ENCODE measurements around the gene F11. TPM values are rescaled to one million over a fixed set of nuclear protein-coding genes. Genes with fewer than 3 reads are reported as not detected.
"Not testable (repeated sequence)": the region's sequence is repeated elsewhere in the genome, so short reads cannot be mapped to it uniquely, and the experiment has no call there.

Gene F11
- total RNA-seq, 4 donors from 2014 or later: 0.48 to 0.67 TPM; not detected in 2

GRCh38 chr4:186255122-186255521, 10.9 kb upstream of the F11 start:
- intact Hi-C loops (cut with DNase I; ENCODE audit: low total_unique reads): no loop called here
- no peaks in the 10 kb centered on the region for H3K36me3 ChIP-seq
- DNase-seq: no peak
- no peaks in the 10 kb centered on the region for H3K27me3 ChIP-seq
- H3K9me3 ChIP-seq: no peaks in the 10 kb centered on the region
- H3K27ac ChIP-seq: no peak overlapping the region
- TF ChIP-seq POLR2A (IDR thresholded peaks at IDR 0.05) (no peak), CTCF (IDR thresholded peaks at IDR 0.05) (no peak)
- no peak overlapping the region for H3K4me3 ChIP-seq
- no peaks in the 10 kb centered on the region for H3K4me1 ChIP-seq

- Histone ChIP-seq H3K9me3 (no peaks in the 10 kb centered on the region), H3K27ac (no peak overlapping the region), H3K4me1 (no peaks in the 10 kb centered on the region), H3K36me3 (no peaks in the 10 kb centered on the region), H3K4me3 (no peak overlapping the region), H3K27me3 (no peaks in the 10 kb centered on the region)
- intact Hi-C loops (cut with DNase I; ENCODE audit: low total_unique reads): no loop called here
- DNase-seq: no peak
- no peak for TF ChIP-seq CTCF (IDR thresholded peaks at IDR 0.05)
- TF ChIP-seq POLR2A (IDR thresholded peaks at IDR 0.05): no peak
These were observed 7.7 kb upstream of the F11 start for GRCh38 chr4:186258216-186258811.

GRCh38 chr4:186260117-186260503, 5.9 kb upstream of the F11 start:
- Histone ChIP-seq H3K4me1 (no peaks in the 10 kb centered on the region), H3K36me3 (no peaks in the 10 kb centered on the region), H3K27ac (no peak overlapping the region), H3K4me3 (no peak overlapping the region), H3K9me3 (no peaks in the 10 kb centered on the region), H3K27me3 (no peaks in the 10 kb centered on the region)
- intact Hi-C loops (cut with DNase I; ENCODE audit: low total_unique reads): no loop called here
- TF ChIP-seq CTCF (IDR thresholded peaks at IDR 0.05): no peak
- no peak for TF ChIP-seq POLR2A (IDR thresholded peaks at IDR 0.05)
- no peak for DNase-seq

GRCh38 chr4:186260504-186261448, 5.2 kb upstream of the F11 start:
- TF ChIP-seq CTCF (IDR thresholded peaks at IDR 0.05) (no peak), POLR2A (IDR thresholded peaks at IDR 0.05) (no peak)
- H3K4me3 ChIP-seq: no peak overlapping the region
- intact Hi-C loops (cut with DNase I; ENCODE audit: low total_unique reads): no loop called here
- no peaks in the 10 kb centered on the region for H3K4me1 ChIP-seq
- DNase-seq: no peak
- H3K27ac ChIP-seq: no peak overlapping the region
- H3K36me3 ChIP-seq: no peaks in the 10 kb centered on the region
- no peaks in the 10 kb centered on the region for H3K27me3 ChIP-seq
- no peaks in the 10 kb centered on the region for H3K9me3 ChIP-seq

- Histone ChIP-seq H3K9me3 (no peaks in the 10 kb centered on the region), H3K4me3 (no peak overlapping the region), H3K4me1 (no peaks in the 10 kb centered on the region), H3K27me3 (no peaks in the 10 kb centered on the region), H3K27ac (no peak overlapping the region), H3K36me3 (no peaks in the 10 kb centered on the region)
- no peak for DNase-seq
- intact Hi-C loops (cut with DNase I; ENCODE audit: low total_unique reads): no loop called here
- TF ChIP-seq CTCF (IDR thresholded peaks at IDR 0.05) (no peak), POLR2A (IDR thresholded peaks at IDR 0.05) (no peak)
These were observed 1.3 kb upstream of the F11 start for GRCh38 chr4:186264660-186265059.

- H3K4me1 ChIP-seq; H3K4me3 ChIP-seq; H3K9me3 ChIP-seq; H3K27ac ChIP-seq; DNase-seq; H3K27me3 ChIP-seq; intact Hi-C loops (cut with DNase I; ENCODE audit: low total_unique reads); H3K36me3 ChIP-seq: not testable (repeated sequence)
These were observed 739 bp upstream of the F11 start for GRCh38 chr4:186265250-186265649.
